Activated T-helper 9 cell treated with anti-CD3 and anti-CD28 coated beads, Interleukin-2, amount 50 U/mL, for 16 hours (primary cell): ENCODE measurements around the gene NLRC5.
A peak's percentile ranks its signal among the peaks of the same experiment; 100 is the strongest.

Experiments used
- DNase-seq: peaks from one replicate; pipeline ENCODE4 v3.0.0-alpha.2; 2020; ENCODE audit warnings: low read depth

NLRC5 gene

GRCh38 chr16:57024894-57025680 is 35.7 kb downstream of the NLRC5 start:
- DNase-seq, result no peak

- DNase-seq, result no peak
These were observed 36.8 kb downstream of the NLRC5 start for GRCh38 chr16:57025941-57026777.

GRCh38 chr16:57026778-57027062 is 37.4 kb downstream of the NLRC5 start:
- no peak for DNase-seq

- DNase-seq, result no peak
These were observed 37.7 kb downstream of the NLRC5 start for GRCh38 chr16:57027067-57027466.

- no peak for DNase-seq
These were observed 38.7 kb downstream of the NLRC5 start for GRCh38 chr16:57028086-57028485.

- no peak for DNase-seq
These were observed 40.1 kb downstream of the NLRC5 start for GRCh38 chr16:57029161-57030160.

- DNase-seq, result no peak
These were observed 41.1 kb downstream of the NLRC5 start for GRCh38 chr16:57030346-57030902.

GRCh38 chr16:57031156-57031555 is 41.8 kb downstream of the NLRC5 start:
- no peak for DNase-seq

- no peak for DNase-seq
These were observed 43.0 kb downstream of the NLRC5 start for GRCh38 chr16:57032346-57032745.

- DNase-seq, result no peak
These were observed 43.6 kb downstream of the NLRC5 start for GRCh38 chr16:57032931-57033330.

GRCh38 chr16:57036315-57036714 is 47.0 kb downstream of the NLRC5 start:
- no peak for DNase-seq

- DNase-seq, result no peak
These were observed 47.6 kb downstream of the NLRC5 start for GRCh38 chr16:57036945-57037344.

- DNase-seq, result no peak
These were observed 48.8 kb downstream of the NLRC5 start for GRCh38 chr16:57038166-57038565.

- DNase-seq, result no peak
These were observed 49.9 kb downstream of the NLRC5 start for GRCh38 chr16:57039148-57039812.

GRCh38 chr16:57041182-57042156 is 52.1 kb downstream of the NLRC5 start:
- peak; percentile 79 for DNase-seq

GRCh38 chr16:57042157-57043111 is 53.1 kb downstream of the NLRC5 start:
- peak; percentile 78 for DNase-seq

GRCh38 chr16:57043248-57043647 is 53.9 kb downstream of the NLRC5 start:
- DNase-seq, result no peak

- DNase-seq, result no peak
These were observed 55.8 kb downstream of the NLRC5 start for GRCh38 chr16:57044931-57045693.
